Esophagus squamous epithelium (tissue), 5 donors: ENCODE data around the gene ZNF76. TPM values are rescaled to one million over a fixed set of nuclear protein-coding genes. Genes with fewer than 3 reads are reported as not detected.
A peak's percentile ranks its signal among the peaks of the same experiment; 100 is the strongest.

Source experiments
- DNase-seq: peaks from one replicate; lab custom pipeline; 2025; lab: John Stamatoyannopoulos, UW
- H3K27ac ChIP-seq, 4 donors: fragments of 200-600 bp; sonication (generic); one replicate each; pipeline ENCODE4 v1.5.1; 2016 to 2019; ENCODE audit warnings: mild to moderate bottlenecking in 1 of 4
- H3K27me3 ChIP-seq, 4 donors: fragments of 200-600 bp; sonication (generic); 1 replicate in 3 of 4; 2 replicates in 1 of 4; pipeline versions ENCODE4 v1.5.1 to v1.6.0; 2017 to 2021; ENCODE audit warnings: antibody characterized with exemption in 1 of 4
- H3K36me3 ChIP-seq, 3 donors: fragments of 200-600 bp; sonication (generic); one replicate each; pipeline ENCODE4 v1.5.1; 2016 to 2019
- H3K4me1 ChIP-seq, 3 donors: fragments of 200-600 bp; sonication (generic); one replicate each; pipeline ENCODE4 v1.5.1; 2017 to 2019
- H3K4me3 ChIP-seq, 4 donors: fragments of 200-600 bp; sonication (generic); 1 replicate in 3 of 4; 2 replicates in 1 of 4; pipeline ENCODE4 v1.5.1; 2016 to 2019; ENCODE audit warnings: mild to moderate bottlenecking in 2 of 4, moderate library complexity in 1 of 4
- H3K9me3 ChIP-seq, 3 donors: fragments of 200-600 bp; sonication (generic); one replicate each; pipeline ENCODE4 v1.5.1; 2016 to 2019
- CTCF ChIP-seq, 6 experiments: fragments of 450-650 bp in 4 of 6; fragments of 200-600 bp in 2 of 6; sonication (generic) in 2 of 6; IDR thresholded peaks; one replicate each; pipeline ENCODE4 v1.5.1; 2016 to 2019; ENCODE audit warnings: antibody characterized with exemption in 6 of 6, mild to moderate bottlenecking in 4 of 6, moderate library complexity in 4 of 6
- POLR2A ChIP-seq, 4 donors: fragments of 450-650 bp; IDR thresholded peaks; one replicate each; pipeline ENCODE4 v1.6.1; 2017; ENCODE audit warnings: antibody characterized with exemption in 4 of 4, mild to moderate bottlenecking in 4 of 4, moderate library complexity in 3 of 4
- WGBS, 2 donors: methylation state at CpG; one replicate each; pipeline ENCODE4 v1.1.5; 2018; 5-methylcytosine and 5-hydroxymethylcytosine counted together
- intact Hi-C: fragments of 100-400 bp; cut with DNase I; formaldehyde crosslinking; loops from one replicate; pipeline ENCODE4 v1.15.0; 2022
- total RNA-seq, 4 donors: library from RNA; depleted of rRNA; stranded (reverse); fragments of >200 nt; gene quantifications; one replicate each; pipeline ENCODE4 v1.1.0, GENCODE V29; 2016
- donor health status: DM: yes; HTN: yes; CAD: no.

Gene ZNF76
- total RNA-seq, 4 donors from 2014 or later: 10.1 to 25.0 (median 10.9) TPM

DNA sequence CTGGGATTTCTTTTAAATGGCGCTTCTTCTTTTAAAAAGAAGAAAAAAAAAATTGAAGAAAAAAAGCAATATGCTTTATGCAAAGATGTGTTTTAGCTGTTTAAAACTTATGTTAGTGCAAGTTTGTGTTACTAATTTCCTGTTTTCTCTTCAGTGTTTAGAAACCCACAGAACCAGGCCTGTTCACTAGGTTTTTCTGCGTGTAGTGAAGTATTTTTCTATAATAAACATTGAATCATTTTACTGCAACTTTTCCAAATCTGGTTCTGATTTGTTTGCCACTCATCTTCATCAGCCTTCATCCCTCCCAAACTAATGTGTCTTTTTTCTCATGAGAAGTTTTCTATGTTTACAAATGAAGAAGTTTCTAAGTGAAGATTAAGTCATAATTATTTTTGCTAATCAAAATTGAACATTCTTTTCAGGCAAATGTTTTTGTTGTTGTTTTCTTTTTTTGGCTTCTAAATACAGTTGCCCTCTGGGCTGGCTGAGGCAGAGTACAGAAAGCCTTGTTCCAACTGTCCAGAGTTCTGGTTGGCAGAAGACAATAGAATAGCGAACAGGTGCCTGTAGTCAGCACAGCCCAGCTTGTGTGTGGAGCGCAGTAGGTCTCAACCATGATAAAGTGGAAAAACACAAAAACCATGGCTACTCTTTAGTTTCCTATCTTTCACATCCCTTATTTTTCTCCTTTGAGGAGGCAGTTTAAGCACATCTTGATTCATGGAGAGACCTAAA, 14.5 kb downstream of the ZNF76 start:
- H3K4me1 ChIP-seq: peaks cover 4 to 17% (median 11%) of the 10 kb centered on the region in 3 donors
- peaks cover 0 to 12% (median 0%) of the 10 kb centered on the region in 3 donors for H3K36me3 ChIP-seq
- intact Hi-C loops: no loop called here
- DNase-seq: no peak
- H3K27me3 ChIP-seq: no peaks in the 10 kb centered on the region
- WGBS, 2 donors: 81% methylated on average over 4 of the region's 4 CpGs
- TF ChIP-seq CTCF (IDR thresholded peaks at IDR 0.05) (no peak), POLR2A (IDR thresholded peaks at IDR 0.05) (no peak)
- no peak overlapping the region for H3K4me3 ChIP-seq
- H3K9me3 ChIP-seq: no peaks in the 10 kb centered on the region
- no peak overlapping the region for H3K27ac ChIP-seq

- Histone ChIP-seq H3K4me3 (no peak overlapping the region), H3K27ac (peak overlapping the region in 2 of 4 donors; percentile 18 to 25), H3K36me3 (peaks cover 0 to 5% (median 0%) of the 10 kb centered on the region in 3 donors), H3K27me3 (no peaks in the 10 kb centered on the region), H3K9me3 (no peaks in the 10 kb centered on the region), H3K4me1 (peaks cover 4 to 17% (median 11%) of the 10 kb centered on the region in 3 donors)
- TF ChIP-seq CTCF (IDR thresholded peaks at IDR 0.05) (no peak), POLR2A (IDR thresholded peaks at IDR 0.05) (no peak)
- 67 to 90% methylated on average over 4 of the region's 4 CpGs for WGBS, 2 donors
- intact Hi-C loops: no loop called here
- no peak for DNase-seq
Observed at GRCh38 chr6:35275744-35276260, 16.3 kb downstream of the ZNF76 start.

DNA sequence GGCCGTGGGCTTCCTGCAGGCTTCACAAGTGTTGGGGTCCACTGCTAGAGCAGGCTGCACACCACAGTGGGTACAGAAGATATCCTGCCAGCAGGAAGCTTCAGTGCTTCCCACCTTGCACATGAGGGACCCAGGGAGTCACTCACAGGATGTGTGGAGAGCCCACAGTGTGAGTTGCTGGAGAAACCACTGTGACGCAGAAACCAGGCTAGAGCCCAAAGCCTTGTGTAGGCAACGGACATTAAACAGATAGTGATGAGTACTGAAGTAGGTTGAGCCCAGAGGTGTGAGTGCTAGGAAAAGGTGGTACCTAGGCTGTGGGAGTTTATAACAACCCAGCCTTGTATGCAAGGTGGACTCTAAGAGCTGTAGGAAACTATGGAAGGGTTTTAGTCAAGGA, 19.2 kb downstream of the ZNF76 start:
- Histone ChIP-seq H3K4me3 (no peak overlapping the region), H3K36me3 (peaks cover 0 to 30% (median 17%) of the 10 kb centered on the region in 3 donors), H3K4me1 (peaks cover 4 to 17% (median 11%) of the 10 kb centered on the region in 3 donors), H3K27me3 (no peaks in the 10 kb centered on the region), H3K9me3 (no peaks in the 10 kb centered on the region), H3K27ac (no peak overlapping the region)
- intact Hi-C loops: no loop called here
- no peak for DNase-seq
- 91 to 92% methylated on average over 3 of the region's 3 CpGs for WGBS, 2 donors
- TF ChIP-seq CTCF (IDR thresholded peaks at IDR 0.05) (no peak), POLR2A (IDR thresholded peaks at IDR 0.05) (no peak)

DNA sequence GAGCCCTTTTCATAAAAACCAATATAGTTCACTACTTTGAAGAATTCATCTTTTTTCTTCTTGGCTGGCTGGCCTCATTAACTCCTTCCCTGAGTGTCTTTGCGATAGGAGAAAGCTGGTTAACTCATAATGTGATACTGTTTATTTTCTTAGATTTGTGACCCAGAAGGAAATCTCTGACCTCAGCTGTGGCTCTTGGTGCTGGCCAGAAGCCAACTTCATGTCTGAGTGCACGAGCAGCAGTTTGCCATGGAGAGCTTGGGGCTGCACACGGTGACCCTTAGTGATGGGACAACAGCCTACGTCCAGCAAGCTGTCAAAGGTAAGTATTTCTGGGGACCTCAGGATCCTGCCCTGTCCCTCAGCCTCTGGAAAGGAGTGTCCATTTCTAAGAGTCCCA, 21.4 kb downstream of the ZNF76 start:
- whole genome bisulfite sequencing, 2 donors: 83 to 85% methylated on average over 2 to 4 of the region's 4 CpGs
- DNase-seq: no peak
- Histone ChIP-seq H3K9me3 (no peaks in the 10 kb centered on the region), H3K36me3 (peaks cover 6 to 52% (median 30%) of the 10 kb centered on the region in 3 donors), H3K27me3 (no peaks in the 10 kb centered on the region), H3K4me3 (no peak overlapping the region), H3K27ac (no peak overlapping the region), H3K4me1 (no peaks in the 10 kb centered on the region)
- intact Hi-C loops: no loop called here
- TF ChIP-seq POLR2A (IDR thresholded peaks at IDR 0.05) (no peak), CTCF (IDR thresholded peaks at IDR 0.05) (no peak)

DNA sequence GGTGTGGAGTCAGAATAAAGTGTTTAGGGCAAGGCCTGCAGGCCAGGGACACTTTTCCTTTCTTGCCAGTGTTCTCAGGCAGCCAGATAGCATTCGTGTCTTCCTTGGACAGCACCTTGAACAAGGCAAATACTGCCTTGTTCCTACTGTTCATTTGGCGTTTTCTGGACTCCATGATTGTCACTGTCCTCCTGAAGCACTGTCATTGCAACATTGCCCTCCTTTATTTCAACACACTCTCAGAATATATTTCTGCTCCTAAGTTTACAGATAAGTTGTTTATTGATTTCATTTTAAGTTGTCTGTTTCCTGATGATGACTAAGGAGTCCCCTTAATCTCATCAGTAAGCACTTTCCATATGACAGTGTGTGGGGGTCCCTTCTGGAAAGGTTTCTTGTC, 22.9 kb downstream of the ZNF76 start:
- Histone ChIP-seq H3K4me1 (peaks cover 0 to 1% (median 0%) of the 10 kb centered on the region in 3 donors), H3K27me3 (no peaks in the 10 kb centered on the region), H3K27ac (no peak overlapping the region), H3K4me3 (no peak overlapping the region), H3K9me3 (no peaks in the 10 kb centered on the region), H3K36me3 (peaks cover 18 to 68% (median 37%) of the 10 kb centered on the region in 3 donors)
- 82 to 89% methylated on average over 2 of the region's 2 CpGs for WGBS, 2 donors
- DNase-seq: no peak
- no peak for TF ChIP-seq CTCF (IDR thresholded peaks at IDR 0.05)
- intact Hi-C loops: no loop called here
